GM12872 (cell line): ENCODE data around the gene GNAI3.

Experiments
- CTCF ChIP-seq: IDR thresholded peaks from 3 replicates; pipeline ENCODE4 v1.5.1; 2011; ENCODE audit warnings: low read depth, mild to moderate bottlenecking, low read length, moderate library complexity; ENCODE audit not compliant: insufficient read depth

GNAI3 gene

GRCh38 chr1:109573785-109574184 is 25.4 kb downstream of the GNAI3 start:
- TF ChIP-seq CTCF, result no peak

- TF ChIP-seq CTCF, result no peak
Observed at GRCh38 chr1:109578947-109579443, 30.6 kb downstream of the GNAI3 start.

- no peak for TF ChIP-seq CTCF
Observed at GRCh38 chr1:109579491-109579890, 31.1 kb downstream of the GNAI3 start.

GRCh38 chr1:109582021-109582420 is 33.6 kb downstream of the GNAI3 start:
- no peak for TF ChIP-seq CTCF

GRCh38 chr1:109584766-109585165 is 36.4 kb downstream of the GNAI3 start:
- TF ChIP-seq CTCF, result no peak

- no peak for TF ChIP-seq CTCF
Observed at GRCh38 chr1:109586055-109586454, 37.6 kb downstream of the GNAI3 start.

GRCh38 chr1:109589177-109589576 is 40.8 kb downstream of the GNAI3 start:
- no peak for TF ChIP-seq CTCF

GRCh38 chr1:109589679-109590078 is 41.3 kb downstream of the GNAI3 start:
- TF ChIP-seq CTCF, result no peak
